HFFc6 (cell line): Measurements from ENCODE around the gene HNRNPLL. TPM values are rescaled to one million over a fixed set of nuclear protein-coding genes. Genes with fewer than 3 reads are reported as not detected.

Source experiments
- DNase-seq: peaks from one replicate; pipeline ENCODE4 v3.0.0-alpha.2; 2018
- H3K27ac Mint-ChIP-seq: 2 replicates; pipeline ENCODE4 v1.8.0; 2020; ENCODE audit warnings: mild to moderate bottlenecking, mixed read lengths
- H3K27me3 Mint-ChIP-seq: 2 replicates; pipeline ENCODE4 v1.8.0; 2021; ENCODE audit warnings: mild to moderate bottlenecking, moderate library complexity, mixed read lengths; ENCODE audit not compliant: insufficient read depth
- H3K36me3 Mint-ChIP-seq: 2 replicates; pipeline ENCODE4 v1.8.0; 2021; ENCODE audit warnings: low read depth, mixed read lengths
- H3K4me1 Mint-ChIP-seq: 2 replicates; pipeline ENCODE4 v1.8.0; 2020; ENCODE audit warnings: low read depth, mixed read lengths
- H3K4me3 Mint-ChIP-seq: 2 replicates; pipeline ENCODE4 v1.8.0; 2020; ENCODE audit warnings: mild to moderate bottlenecking, moderate library complexity, mixed read lengths
- H3K9me3 Mint-ChIP-seq: 2 replicates; pipeline ENCODE4 v1.8.0; 2020; ENCODE audit warnings: mild to moderate bottlenecking, mixed read lengths
- CTCF ChIP-seq: fragments of 200-600 bp; sonication (generic); IDR thresholded peaks from 2 replicates; pipeline ENCODE4 v1.5.0; 2021; ENCODE audit warnings: antibody characterized with exemption, mild to moderate bottlenecking
- total RNA-seq, 6 experiments: library from RNA; stranded (reverse); fragmentation: NEBNext Ultra II Directional; extraction: Animal tissue kit (Norgen Biotek cat#: 25700); gene quantifications; 2 replicates in 1 of 6; 3 replicates in 5 of 6; pipeline ENCODE4 v1.2.3, GENCODE V29; 2021

Gene HNRNPLL
- total RNA-seq, 6 experiments from 2014 or later = 45.5 to 57.5 (median 50.2) TPM

- Mint-ChIP-seq H3K27ac (no peak overlapping the region), H3K4me1 (peaks cover 36% of the 10 kb centered on the region), H3K9me3 (no peaks in the 10 kb centered on the region), H3K27me3 (peaks cover 2% of the 10 kb centered on the region; the same call in 1 of the 2 replicates), H3K4me3 (no peak overlapping the region), H3K36me3 (peaks cover 19% of the 10 kb centered on the region)
- no peak for DNase-seq
- TF ChIP-seq CTCF = no peak
Observed at GRCh38 chr2:38578832-38579231, 23.9 kb downstream of the HNRNPLL start.

DNA sequence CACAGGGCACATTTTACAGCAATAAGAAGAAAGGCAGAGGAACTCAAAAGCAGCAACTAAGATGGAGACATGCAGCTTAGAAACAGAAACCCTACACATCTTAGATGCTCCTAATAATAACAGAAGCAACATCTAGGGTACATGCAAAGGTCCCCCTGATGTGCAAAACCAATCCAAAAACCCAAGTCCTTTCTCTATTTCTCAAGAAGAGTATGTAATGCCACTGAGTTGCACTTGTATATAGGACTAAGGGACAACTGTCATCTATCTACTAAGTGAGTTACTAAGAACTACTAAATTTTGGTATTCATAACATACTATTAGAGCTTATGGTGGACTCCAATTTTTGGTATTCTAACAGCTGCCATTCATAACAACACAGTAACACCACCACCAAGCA is 28.4 kb downstream of the HNRNPLL start:
- Mint-ChIP-seq H3K4me1 (peaks cover 36% of the 10 kb centered on the region), H3K27ac (no peak overlapping the region), H3K27me3 (no peaks in the 10 kb centered on the region), H3K4me3 (no peak overlapping the region), H3K9me3 (no peaks in the 10 kb centered on the region), H3K36me3 (peaks cover 16% of the 10 kb centered on the region)
- DNase-seq = no peak
- TF ChIP-seq CTCF = no peak

DNA sequence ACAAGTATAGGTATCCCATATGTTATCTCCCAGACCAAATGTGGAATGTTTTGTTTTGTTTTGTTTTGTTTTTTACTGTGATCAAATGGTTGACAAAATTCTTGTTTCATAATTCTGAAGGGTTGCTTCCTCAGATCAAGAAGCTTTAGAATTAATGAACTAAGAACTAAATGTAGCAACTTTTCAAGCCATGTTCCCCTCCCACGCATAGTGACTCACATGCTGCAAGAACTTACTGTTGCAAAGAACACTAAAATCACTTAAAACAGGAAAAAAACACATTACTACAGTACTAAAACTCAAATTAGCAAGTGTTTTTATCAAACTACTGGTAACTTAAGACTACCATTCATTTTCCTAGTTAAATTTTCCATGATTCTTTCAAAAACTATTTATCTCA is 30.6 kb downstream of the HNRNPLL start:
- Mint-ChIP-seq H3K27me3 (no peaks in the 10 kb centered on the region), H3K4me3 (no peak overlapping the region), H3K4me1 (peaks cover 29% of the 10 kb centered on the region), H3K36me3 (peaks cover 12% of the 10 kb centered on the region), H3K9me3 (no peaks in the 10 kb centered on the region), H3K27ac (peak overlapping the region; percentile 34)
- TF ChIP-seq CTCF = no peak
- DNase-seq = peak; percentile 25

DNA sequence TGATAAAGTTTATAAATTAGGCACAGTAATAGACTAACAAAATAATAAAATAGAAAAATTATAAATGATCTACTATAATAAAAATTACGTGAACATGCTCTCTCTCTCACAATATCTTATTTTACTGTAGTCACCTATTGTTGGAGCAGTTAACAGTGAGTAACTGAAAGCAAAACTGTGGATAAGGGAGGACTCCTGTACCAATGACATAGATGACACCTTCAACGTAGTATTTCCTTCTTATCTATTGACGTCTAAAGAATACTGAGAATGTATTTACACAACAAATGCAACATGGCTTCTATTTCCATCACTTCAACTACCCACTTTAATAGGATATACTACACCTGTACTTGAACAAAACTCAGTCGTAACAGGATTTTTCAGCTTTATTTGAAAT is 31.5 kb downstream of the HNRNPLL start:
- peaks cover 24% of the 10 kb centered on the region for H3K4me1 Mint-ChIP-seq
- H3K36me3 Mint-ChIP-seq = peaks cover 8% of the 10 kb centered on the region
- H3K27me3 Mint-ChIP-seq = no peaks in the 10 kb centered on the region
- no peak for TF ChIP-seq CTCF
- H3K9me3 Mint-ChIP-seq = no peaks in the 10 kb centered on the region
- no peak for DNase-seq
- H3K27ac Mint-ChIP-seq = no peak overlapping the region
- no peak overlapping the region for H3K4me3 Mint-ChIP-seq

DNA sequence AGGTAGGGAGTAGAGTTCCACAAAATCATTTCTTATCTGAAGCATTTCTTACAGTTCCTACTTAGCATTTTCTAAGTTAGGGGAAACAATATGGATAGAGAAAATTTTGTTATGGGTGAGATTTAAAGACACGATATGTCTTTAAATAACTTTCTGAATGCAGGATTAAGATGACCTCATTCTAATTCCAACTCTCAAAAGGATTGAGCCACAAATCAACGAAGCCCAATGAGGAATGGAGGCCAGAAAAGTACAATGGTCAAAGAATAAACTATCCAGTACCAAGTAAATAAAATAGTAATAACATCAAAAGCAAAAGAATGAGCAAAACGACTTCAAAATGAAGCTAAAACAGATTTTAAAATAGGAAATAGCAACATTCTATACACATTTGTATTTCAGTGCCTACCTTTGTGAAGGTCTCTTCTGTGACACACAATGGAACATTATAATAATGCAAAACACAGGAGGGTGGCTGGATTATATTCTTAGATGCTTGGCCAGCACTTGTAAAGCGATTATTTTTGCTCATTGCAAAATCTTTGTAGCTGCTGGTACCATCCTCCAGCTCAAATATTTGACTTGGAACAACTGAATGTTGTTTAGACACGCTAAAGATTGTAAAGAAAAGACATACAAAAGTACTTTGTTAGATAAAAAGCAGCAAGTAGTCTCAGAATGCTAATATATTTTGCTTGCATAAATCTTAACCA is 33.8 kb downstream of the HNRNPLL start:
- H3K27me3 Mint-ChIP-seq = no peaks in the 10 kb centered on the region
- no peak overlapping the region for H3K27ac Mint-ChIP-seq
- H3K36me3 Mint-ChIP-seq = peaks cover 13% of the 10 kb centered on the region
- H3K4me3 Mint-ChIP-seq = no peak overlapping the region
- peaks cover 15% of the 10 kb centered on the region for H3K4me1 Mint-ChIP-seq
- no peak for TF ChIP-seq CTCF
- no peak for DNase-seq
- H3K9me3 Mint-ChIP-seq = no peaks in the 10 kb centered on the region
